Measurements from ENCODE around the gene TPGS1.

Gene TPGS1

GRCh38 chr19:507286-508203, at the start of gene TPGS1:
Gene TPGS1, plus strand, starts transcription at chr19:507497. Its CDS starts 10 bp downstream, at chr19:507507.
- DNase-seq (ENCODE audit: low read depth): peak; percentile 40

GRCh38 chr19:457636-458035, 49.7 kb upstream of the TPGS1 start:
- DNase-seq (ENCODE audit: low read depth): no peak

- no peak for DNase-seq (ENCODE audit: low read depth)
Measured at GRCh38 chr19:458091-459042, 48.9 kb upstream of the TPGS1 start.

- DNase-seq (ENCODE audit: low read depth): no peak
Measured at GRCh38 chr19:459724-460511, 47.4 kb upstream of the TPGS1 start.

GRCh38 chr19:460877-461720, 46.2 kb upstream of the TPGS1 start, which contains the start of gene SHC2:
Gene SHC2, minus strand, starts transcription at chr19:461033. Its CDS starts 37 bp downstream, at chr19:460996.
- DNase-seq (ENCODE audit: low read depth): no peak

- DNase-seq (ENCODE audit: low read depth): no peak
Measured at GRCh38 chr19:461721-462551, 45.4 kb upstream of the TPGS1 start.

GRCh38 chr19:463483-464207, 43.7 kb upstream of the TPGS1 start:
- no peak for DNase-seq (ENCODE audit: low read depth)

- no peak for DNase-seq (ENCODE audit: low read depth)
Measured at GRCh38 chr19:464208-464545, 43.1 kb upstream of the TPGS1 start.

GRCh38 chr19:465056-465816, 42.1 kb upstream of the TPGS1 start:
- no peak for DNase-seq (ENCODE audit: low read depth)

- DNase-seq (ENCODE audit: low read depth): no peak
Measured at GRCh38 chr19:467554-467953, 39.7 kb upstream of the TPGS1 start.

- no peak for DNase-seq (ENCODE audit: low read depth)
Measured at GRCh38 chr19:468587-469256, 38.6 kb upstream of the TPGS1 start.

GRCh38 chr19:469833-470232, 37.5 kb upstream of the TPGS1 start:
- DNase-seq (ENCODE audit: low read depth): no peak

GRCh38 chr19:470701-471100, 36.6 kb upstream of the TPGS1 start:
- DNase-seq (ENCODE audit: low read depth): no peak

- no peak for DNase-seq (ENCODE audit: low read depth)
Measured at GRCh38 chr19:472005-472858, 35.1 kb upstream of the TPGS1 start.

GRCh38 chr19:474126-475078, 32.9 kb upstream of the TPGS1 start:
- no peak for DNase-seq (ENCODE audit: low read depth)

- DNase-seq (ENCODE audit: low read depth): no peak
Measured at GRCh38 chr19:475360-475759, 31.9 kb upstream of the TPGS1 start.
